ENCODE data around the gene KDM1A. TPM values are rescaled to one million over a fixed set of nuclear protein-coding genes. Genes with fewer than 3 reads are reported as not detected.

The KDM1A gene
- total and polyA plus RNA-seq, 9 of the 15 experiments (the other 6 are each of a cell fraction or from before 2014, with no cell fraction given) = 59.2 to 181 (median 168) TPM

- H3K27me3 ChIP-seq (ENCODE audit: control insufficient read depth in 2 of 2, insufficient read depth in 2 of 2, low read length in 2 of 2) = peaks cover 15 to 28% of the 10 kb centered on the region in 2 experiments
- in situ Hi-C loops (cut with MboI) (loop anchor here (10.0 kb wide), 2 partner anchors 123 to 563 kb away; partner anchors contain the start of gene E2F2), intact Hi-C loops (cut with micrococcal nuclease) (loop anchor here (10.0 kb wide), 1 partner anchor 563 kb away; the partner anchor contains the start of gene E2F2)
- H3K4me3 ChIP-seq = no peak overlapping the region
- no peak overlapping the region for H2AFZ ChIP-seq (ENCODE audit: low read depth, low read length)
- ChIA-PET POLR2A (interaction anchor here (0.7 to 1.1 kb wide), 6 partner anchors 10 to 256 kb away, joined by 3 to 4 read pairs (median 4); no protein-coding TSS in a partner anchor), CTCF (ENCODE audit: low intra/inter-chr PET ratio) (interaction anchor here (0.6 kb wide), 2 partner anchors 667 to 1032 kb away, joined by 3 to 4 read pairs; no protein-coding TSS in a partner anchor)
- peak; percentile 39; the same call in 2 of the 3 replicates for ATAC-seq
- peaks cover 4% of the 10 kb centered on the region for H3K9me1 ChIP-seq (ENCODE audit: control insufficient read depth, insufficient read depth, low read length)
- no TSS peak for BruUV-seq (replicated peaks)
- H4K20me1 ChIP-seq (replicated peaks; ENCODE audit: control insufficient read depth, insufficient read depth, low read length) = no peaks in the 10 kb centered on the region
- H3K27ac ChIP-seq (ENCODE audit: extremely low read depth, low read depth, low read length) = no peak overlapping the region
- H3K9ac ChIP-seq (ENCODE audit: insufficient read depth in 1 of 2, low read depth in 2 of 2, low read length in 2 of 2) = no peak overlapping the region
- peak in 1 of 4 experiments; percentile 34 for DNase-seq (ENCODE audit: extremely low read depth in 1 of 4, low spot score in 3 of 4)
- FAIRE-seq = peak; percentile 15
- WGBS (ENCODE audit: insufficient coverage, low coverage, missing lambda C conversion rate) = 4% methylated on average over 5 of the region's 5 CpGs
- H3K79me2 ChIP-seq (ENCODE audit: control insufficient read depth, insufficient read depth, low read length) = no peaks in the 10 kb centered on the region
- H3K36me3 ChIP-seq (ENCODE audit: control insufficient read depth, insufficient read depth, low read length) = no peaks in the 10 kb centered on the region
- peaks cover 0 to 4% of the 10 kb centered on the region in 2 experiments; a peak in 2 of 5 replicates for H3K4me1 ChIP-seq (replicated peaks in 1 of 2; ENCODE audit: control insufficient read depth in 2 of 2, insufficient read depth in 2 of 2, low read length in 2 of 2)
- H3K4me2 ChIP-seq (ENCODE audit: insufficient read depth, low read length) = no peak overlapping the region
- H3K9me3 ChIP-seq (replicated peaks; ENCODE audit: control insufficient read depth, insufficient read depth, low read depth, low read length) = no peaks in the 10 kb centered on the region
- no peak for TF ChIP-seq DIDO1 (tag; IDR thresholded peaks at IDR 0.05; ENCODE audit: low read depth)
- TF ChIP-seq ATF4 (CRISPR knock-in tag; IDR thresholded peaks at IDR 0.05) = no peak
- peak; percentile 77 for TF ChIP-seq ATF3 (IDR thresholded peaks at IDR 0.05)
- TF ChIP-seq ATF3 (CRISPR knock-in tag; conservative IDR thresholded peaks at IDR 0.05) = no peak
- TF ChIP-seq LEF1 (IDR thresholded peaks at IDR 0.05) = no peak
- TF ChIP-seq JUN (IDR thresholded peaks at IDR 0.05; ENCODE audit: borderline replicate concordance, low read depth, low read length) = peak; percentile 75; the same call in 1 of the 2 replicates
- TF ChIP-seq JUN (CRISPR knock-in tag; IDR thresholded peaks at IDR 0.05; ENCODE audit: borderline replicate concordance) = no peak
- TF ChIP-seq SOX6 (IDR thresholded peaks at IDR 0.05) = peak; percentile 48; the same call in 1 of the 2 replicates
- TF ChIP-seq VEZF1 (CRISPR knock-in tag; IDR thresholded peaks at IDR 0.05) = no peak
- TF ChIP-seq ZSCAN32 (CRISPR knock-in tag; IDR thresholded peaks at IDR 0.05) = no peak
- TF ChIP-seq ATF7 (IDR thresholded peaks at IDR 0.05) = peak; percentile 95
- TF ChIP-seq HMBOX1 (IDR thresholded peaks at IDR 0.05) = peak; percentile 77
- no peak for TF ChIP-seq TEAD2 (tag; IDR thresholded peaks at IDR 0.05)
- TF ChIP-seq FOXJ3 (CRISPR knock-in tag; IDR thresholded peaks at IDR 0.05) = no peak
- TF ChIP-seq U2AF1 (optimal IDR thresholded peaks at IDR 0.05; ENCODE audit: low read depth, low read length) = no peak
- peak; percentile 89 for TF ChIP-seq JUND (IDR thresholded peaks at IDR 0.05; ENCODE audit: borderline replicate concordance, low read depth, low read length)
- peak; percentile 90 for TF ChIP-seq JUND (tag; IDR thresholded peaks at IDR 0.05; ENCODE audit: borderline replicate concordance, low read depth, low read length)
These were observed 47.5 kb upstream of the KDM1A start for GRCh38 chr1:22971611-22972405.

Measured in K562 (cell line).